Stimulated activated CD4-positive, alpha-beta T cell treated with anti-CD3 and anti-CD28 coated beads, Interleukin-2, amount 100 ng/mL, for 4 hours (primary cell): Measurements from ENCODE around the gene AGBL5.
A peak's percentile ranks its signal among the peaks of the same experiment; 100 is the strongest.
"Not testable (repeated sequence)": the region's sequence is repeated elsewhere in the genome, so short reads cannot be mapped to it uniquely, and the experiment has no call there.

Experiments
- DNase-seq: peaks from one replicate; pipeline ENCODE4 v3.0.0-alpha.2; 2020; ENCODE audit warnings: low read depth

Gene AGBL5

DNA sequence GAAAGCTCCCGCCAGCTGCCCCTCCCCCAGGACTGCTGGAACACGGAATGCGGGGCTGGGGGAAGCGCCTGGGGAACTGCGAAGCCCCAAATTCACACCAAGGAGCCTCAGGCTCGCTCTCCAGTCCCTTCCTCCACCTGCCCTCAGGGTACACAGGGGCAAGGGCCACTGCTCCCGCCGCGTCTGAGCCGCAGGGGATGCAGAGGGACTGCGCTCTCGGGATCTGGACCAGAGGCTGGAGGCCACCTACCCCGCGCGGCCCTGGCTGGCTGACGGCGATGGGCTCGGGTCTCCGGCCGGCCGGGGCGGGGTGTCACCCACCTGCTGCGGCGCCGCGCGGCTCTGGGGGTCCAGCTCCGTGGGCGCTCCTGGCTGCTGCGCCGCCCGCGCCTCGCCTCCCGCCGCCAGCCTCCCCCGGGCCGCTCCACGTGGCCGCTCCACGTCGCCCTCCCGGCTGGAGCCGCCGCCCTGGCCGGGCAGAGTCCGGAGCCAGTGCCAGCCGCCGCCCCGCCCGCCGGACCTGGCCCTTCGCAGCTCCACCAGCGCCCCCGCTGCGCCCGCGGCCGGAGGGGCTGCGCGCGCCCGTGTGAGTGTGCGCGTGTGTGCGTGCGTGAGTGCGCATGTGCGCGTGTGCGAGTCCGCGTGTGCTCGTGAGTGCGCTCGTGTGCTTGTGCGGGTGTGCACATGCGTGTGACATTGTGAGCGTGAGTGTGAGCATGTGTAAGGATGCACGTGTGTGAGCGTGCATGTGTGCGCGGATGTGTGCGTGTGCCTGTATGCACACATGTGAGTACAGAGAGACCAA is 67.3 kb downstream of the AGBL5 start, which contains the start of gene CGREF1:
Gene CGREF1 (minus strand): TSS at position 604 of the 805 bp plus-strand sequence. CDS start 14,762 bp downstream, outside the sequence.
- DNase-seq: peak; percentile 23

DNA sequence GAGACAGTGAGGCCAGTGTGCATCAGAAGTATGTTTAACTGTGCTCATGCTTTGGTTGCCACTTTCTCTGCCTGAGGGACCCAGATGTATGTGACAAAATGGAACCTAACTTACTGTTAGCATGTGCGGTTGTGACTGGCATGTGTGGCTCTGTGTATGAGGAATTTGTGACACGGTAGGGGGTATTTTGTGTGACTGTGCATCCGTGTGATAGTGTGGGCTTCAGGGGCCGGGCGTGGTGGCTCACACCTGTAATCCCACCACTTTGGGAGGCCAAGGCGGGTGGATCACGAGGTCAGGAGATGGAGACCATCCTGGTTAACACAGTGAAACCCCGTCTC is 67.8 kb downstream of the AGBL5 start:
- DNase-seq: not testable (repeated sequence)
